HCT116 (cell line): ENCODE results near the gene BEND3. TPM values are rescaled to one million over a fixed set of nuclear protein-coding genes. Genes with fewer than 3 reads are reported as not detected.

Source experiments
- ATAC-seq: fragments of 200-7000 bp; cut with Tn5 transposase; 2 replicates; pipeline ENCODE4 v1.9.1; 2020; ENCODE audit warnings: mild to moderate bottlenecking, moderate library complexity
- BruUV-seq: library from RNA; stranded (reverse); fragments of 400-500 nt; replicated peaks from 2 replicates; lab custom pipeline; 2021; lab: Mats Ljungman, UMichigan
- CTCF ChIA-PET: fragments of 300-600 bp; sonication (Branson Sonifier 250); formaldehyde crosslinking; loops from one replicate; lab custom pipeline; 2021; ENCODE audit warnings: antibody characterized with exemption; lab: Charles Lee
- POLR2A ChIA-PET: fragments of 300-600, 350-600 bp; sonication (Branson Sonifier 250); formaldehyde crosslinking; loops from one replicate; lab custom pipeline; 2021; ENCODE audit warnings: antibody characterized with exemption; lab: Charles Lee
- RAD21 ChIA-PET, 2 experiments: fragments of 300-600 bp; sonication (Branson Sonifier 250); formaldehyde crosslinking; loops; one replicate each; lab custom pipeline; 2023; ENCODE audit warnings: low total read pairs in 2 of 2; ENCODE audit not compliant: uncharacterized antibody in 2 of 2, unreplicated experiment in 2 of 2, low non-redundant PET in 1 of 2; lab: Charles Lee
- DNase-seq: peaks from one replicate; pipeline ENCODE4 v3.0.0-alpha.2; 2010; ENCODE audit warnings: low read depth, low spot score
- H2AFZ ChIP-seq: fragments of 200-600 bp; shearing (Covaris generic), sonication (generic); 2 replicates; pipeline ENCODE4 v1.6.1; 2017; ENCODE audit warnings: low read depth, mixed run types, mixed read lengths, antibody characterized with exemption, low read length; ENCODE audit not compliant: poor library complexity, severe bottlenecking
- H3K27ac ChIP-seq: 2 replicates; pipeline ENCODE4 v1.5.1; 2012; ENCODE audit warnings: low read depth, low read length
- H3K27me3 ChIP-seq: fragments of 200-600 bp; sonication (generic); 2 replicates; pipeline ENCODE4 v1.6.1; 2016; ENCODE audit warnings: mixed run types, low read length, mixed read lengths; ENCODE audit not compliant: insufficient read depth
- H3K36me3 ChIP-seq, 2 experiments: fragments of 200-500 bp in 1 of 2; fragments of 200-600 bp in 1 of 2; sonication (Bioruptor generic) in 1 of 2; sonication (generic) in 1 of 2; 2 replicates each; pipeline versions ENCODE4 v1.5.1 to v1.6.1; 2014 to 2016; ENCODE audit warnings: low read length in 2 of 2, inconsistent platforms in 1 of 2, mixed read lengths in 1 of 2, mixed run types in 1 of 2; ENCODE audit not compliant: insufficient read depth in 2 of 2, control insufficient read depth in 1 of 2
- H3K4me1 ChIP-seq, 2 experiments: fragments of 200-600 bp in 1 of 2; sonication (generic) in 1 of 2; 2 replicates each; pipeline versions ENCODE4 v1.5.1 to v1.6.1; 2012 to 2017; ENCODE audit warnings: low read length in 2 of 2, inconsistent platforms in 1 of 2, mild to moderate bottlenecking in 1 of 2, mixed read lengths in 1 of 2, mixed run types in 1 of 2, moderate library complexity in 1 of 2; ENCODE audit not compliant: insufficient read depth in 2 of 2, control insufficient read depth in 1 of 2
- H3K4me2 ChIP-seq: fragments of 200-600 bp; sonication (generic); 2 replicates; pipeline ENCODE4 v1.6.1; 2017; ENCODE audit warnings: mixed run types, low read length, mixed read lengths
- H3K4me3 ChIP-seq, 2 experiments: fragments of 200-600 bp in 1 of 2; sonication (generic) in 1 of 2; replicated peaks in 1 of 2; 2 replicates each; pipeline ENCODE4 v1.5.1; 2011 to 2016; ENCODE audit warnings: low read length in 2 of 2, control low read depth in 1 of 2, low read depth in 1 of 2, mild to moderate bottlenecking in 1 of 2, mixed read lengths in 1 of 2, mixed run types in 1 of 2
- H3K79me2 ChIP-seq: fragments of 200-600 bp; sonication (generic); 2 replicates; pipeline ENCODE4 v1.6.1; 2017; ENCODE audit warnings: mild to moderate bottlenecking, mixed run types, low read length, moderate library complexity, mixed read lengths; ENCODE audit not compliant: insufficient read depth
- H3K9ac ChIP-seq: fragments of 200-600 bp; sonication (generic); 2 replicates; pipeline ENCODE4 v1.6.1; 2016; ENCODE audit warnings: low read length, mixed read lengths
- H3K9me2 ChIP-seq: fragments of 200-600 bp; sonication (generic), shearing (Covaris generic); 2 replicates; pipeline ENCODE4 v1.6.1; 2017; ENCODE audit warnings: mixed run types, mild to moderate bottlenecking, moderate library complexity; ENCODE audit not compliant: insufficient read depth
- H3K9me3 ChIP-seq, 2 experiments: fragments of 200-500 bp in 1 of 2; fragments of 200-600 bp in 1 of 2; sonication (Bioruptor generic) in 1 of 2; sonication (generic) in 1 of 2; 2 replicates each; pipeline ENCODE4 v1.6.1; 2014 to 2017; ENCODE audit warnings: low read length in 2 of 2, mixed read lengths in 2 of 2, inconsistent platforms in 1 of 2, low read depth in 1 of 2, mild to moderate bottlenecking in 1 of 2, mixed run types in 1 of 2, moderate library complexity in 1 of 2; ENCODE audit not compliant: control insufficient read depth in 1 of 2, insufficient read depth in 1 of 2
- H4K20me1 ChIP-seq: fragments of 200-600 bp; sonication (generic), shearing (Covaris generic); 2 replicates; pipeline ENCODE4 v1.6.1; 2017; ENCODE audit warnings: mixed run types, mild to moderate bottlenecking, moderate library complexity; ENCODE audit not compliant: insufficient read depth
- EZH2 ChIP-seq: fragments of 200-600 bp; sonication (generic); IDR thresholded peaks from 2 replicates; pipeline ENCODE4 v1.6.1; 2017; ENCODE audit warnings: antibody characterized with exemption, mixed run types
- FOSL1 ChIP-seq: IDR thresholded peaks from 2 replicates; pipeline ENCODE4 v1.6.1; 2012; ENCODE audit warnings: low read depth
- RAD21 ChIP-seq: IDR thresholded peaks from 2 replicates; pipeline ENCODE4 v1.6.1; 2012; ENCODE audit warnings: low read depth, mild to moderate bottlenecking
- SRF ChIP-seq: IDR thresholded peaks from 2 replicates; pipeline ENCODE4 v1.6.1; 2012; ENCODE audit warnings: low read depth
- intact Hi-C: fragments of 100-400 bp; cut with micrococcal nuclease; formaldehyde crosslinking; loops from 2 replicates; pipeline ENCODE4 v1.10.0; 2022
- total RNA-seq: library from RNA; stranded (reverse); gene quantifications from one replicate; pipeline ENCODE4 v1.2.1, GENCODE V29; 2021; ENCODE audit not compliant: unreplicated experiment
- TF ChIP-seq, protein P1 (sequence below): IDR thresholded peaks from 2 replicates; pipeline ENCODE4 v1.6.1; 2011; ENCODE audit warnings: mild to moderate bottlenecking, low read length, moderate library complexity; ENCODE audit not compliant: insufficient replicate concordance; ENCODE audit errors: extremely low read depth
- TF ChIP-seq, protein P2 (sequence below): IDR thresholded peaks from 2 replicates; pipeline ENCODE4 v1.6.1; 2012; ENCODE audit warnings: low read depth

The BEND3 gene
- total RNA-seq, 1 experiment from 2014 or later = 6.3 TPM

DNA sequence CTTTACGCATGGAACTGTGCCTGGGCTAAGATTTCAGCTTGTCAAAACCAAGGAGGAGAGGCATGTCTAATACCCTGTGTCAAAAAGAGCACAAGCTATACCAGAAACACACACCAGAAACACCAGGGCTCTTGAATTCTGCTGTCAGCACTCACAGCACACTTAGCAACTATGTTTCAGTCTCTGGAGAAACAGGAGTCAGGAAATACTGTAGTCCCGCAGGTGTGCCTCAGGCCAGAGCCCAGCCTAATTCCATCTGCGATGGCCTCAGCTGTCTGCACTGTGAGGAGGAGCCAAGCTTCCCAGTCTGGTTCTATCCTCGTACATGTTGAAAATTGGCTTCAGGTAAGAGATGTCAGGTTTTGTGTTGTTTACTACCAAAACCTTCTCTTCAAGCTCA is 55.7 kb downstream of the BEND3 start:
- Histone ChIP-seq H3K4me1 (no peaks in the 10 kb centered on the region), H3K9me2 (no peaks in the 10 kb centered on the region), H4K20me1 (no peaks in the 10 kb centered on the region), H3K27ac (no peak overlapping the region), H3K9ac (no peak overlapping the region), H2AFZ (no peak overlapping the region), H3K4me3 (no peak overlapping the region), H3K9me3 (no peaks in the 10 kb centered on the region), H3K36me3 (no peaks in the 10 kb centered on the region), H3K4me2 (no peak overlapping the region), H3K79me2 (no peaks in the 10 kb centered on the region), H3K27me3 (no peaks in the 10 kb centered on the region)
- ChIA-PET CTCF (no interaction called here), RAD21 (no interaction called here), POLR2A (no interaction called here)
- intact Hi-C loops = no loop called here
- no TSS peak for BruUV-seq
- DNase-seq (no peak), ATAC-seq (no peak)
- TF ChIP-seq, protein P1, sequence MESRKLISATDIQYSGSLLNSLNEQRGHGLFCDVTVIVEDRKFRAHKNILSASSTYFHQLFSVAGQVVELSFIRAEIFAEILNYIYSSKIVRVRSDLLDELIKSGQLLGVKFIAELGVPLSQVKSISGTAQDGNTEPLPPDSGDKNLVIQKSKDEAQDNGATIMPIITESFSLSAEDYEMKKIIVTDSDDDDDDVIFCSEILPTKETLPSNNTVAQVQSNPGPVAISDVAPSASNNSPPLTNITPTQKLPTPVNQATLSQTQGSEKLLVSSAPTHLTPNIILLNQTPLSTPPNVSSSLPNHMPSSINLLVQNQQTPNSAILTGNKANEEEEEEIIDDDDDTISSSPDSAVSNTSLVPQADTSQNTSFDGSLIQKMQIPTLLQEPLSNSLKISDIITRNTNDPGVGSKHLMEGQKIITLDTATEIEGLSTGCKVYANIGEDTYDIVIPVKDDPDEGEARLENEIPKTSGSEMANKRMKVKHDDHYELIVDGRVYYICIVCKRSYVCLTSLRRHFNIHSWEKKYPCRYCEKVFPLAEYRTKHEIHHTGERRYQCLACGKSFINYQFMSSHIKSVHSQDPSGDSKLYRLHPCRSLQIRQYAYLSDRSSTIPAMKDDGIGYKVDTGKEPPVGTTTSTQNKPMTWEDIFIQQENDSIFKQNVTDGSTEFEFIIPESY = no peak
- TF ChIP-seq EZH2 (no peak), FOSL1 (no peak), RAD21 (no peak), SRF (no peak)
- TF ChIP-seq, protein P2, sequence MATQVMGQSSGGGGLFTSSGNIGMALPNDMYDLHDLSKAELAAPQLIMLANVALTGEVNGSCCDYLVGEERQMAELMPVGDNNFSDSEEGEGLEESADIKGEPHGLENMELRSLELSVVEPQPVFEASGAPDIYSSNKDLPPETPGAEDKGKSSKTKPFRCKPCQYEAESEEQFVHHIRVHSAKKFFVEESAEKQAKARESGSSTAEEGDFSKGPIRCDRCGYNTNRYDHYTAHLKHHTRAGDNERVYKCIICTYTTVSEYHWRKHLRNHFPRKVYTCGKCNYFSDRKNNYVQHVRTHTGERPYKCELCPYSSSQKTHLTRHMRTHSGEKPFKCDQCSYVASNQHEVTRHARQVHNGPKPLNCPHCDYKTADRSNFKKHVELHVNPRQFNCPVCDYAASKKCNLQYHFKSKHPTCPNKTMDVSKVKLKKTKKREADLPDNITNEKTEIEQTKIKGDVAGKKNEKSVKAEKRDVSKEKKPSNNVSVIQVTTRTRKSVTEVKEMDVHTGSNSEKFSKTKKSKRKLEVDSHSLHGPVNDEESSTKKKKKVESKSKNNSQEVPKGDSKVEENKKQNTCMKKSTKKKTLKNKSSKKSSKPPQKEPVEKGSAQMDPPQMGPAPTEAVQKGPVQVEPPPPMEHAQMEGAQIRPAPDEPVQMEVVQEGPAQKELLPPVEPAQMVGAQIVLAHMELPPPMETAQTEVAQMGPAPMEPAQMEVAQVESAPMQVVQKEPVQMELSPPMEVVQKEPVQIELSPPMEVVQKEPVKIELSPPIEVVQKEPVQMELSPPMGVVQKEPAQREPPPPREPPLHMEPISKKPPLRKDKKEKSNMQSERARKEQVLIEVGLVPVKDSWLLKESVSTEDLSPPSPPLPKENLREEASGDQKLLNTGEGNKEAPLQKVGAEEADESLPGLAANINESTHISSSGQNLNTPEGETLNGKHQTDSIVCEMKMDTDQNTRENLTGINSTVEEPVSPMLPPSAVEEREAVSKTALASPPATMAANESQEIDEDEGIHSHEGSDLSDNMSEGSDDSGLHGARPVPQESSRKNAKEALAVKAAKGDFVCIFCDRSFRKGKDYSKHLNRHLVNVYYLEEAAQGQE = no peak
